A673 (cell line): ENCODE results near the gene ID4.

ENCODE experiments used
- EZH2 ChIP-seq: fragments of 200-600 bp; sonication (generic); IDR thresholded peaks from 2 replicates; pipeline ENCODE4 v1.6.1; 2017; ENCODE audit warnings: borderline replicate concordance, low read depth, mild to moderate bottlenecking, mixed read lengths, antibody characterized with exemption, low read length; ENCODE audit not compliant: poor library complexity, severe bottlenecking
- TF ChIP-seq, protein P1 (sequence below): fragments of 300-800, 200-600 bp; sonication (generic); conservative IDR thresholded peaks from 2 replicates; pipeline ENCODE4 v1.5.1; 2017; ENCODE audit warnings: low read depth, mild to moderate bottlenecking, antibody characterized with exemption, low read length, moderate library complexity, mixed read lengths

- TF ChIP-seq, protein P1, sequence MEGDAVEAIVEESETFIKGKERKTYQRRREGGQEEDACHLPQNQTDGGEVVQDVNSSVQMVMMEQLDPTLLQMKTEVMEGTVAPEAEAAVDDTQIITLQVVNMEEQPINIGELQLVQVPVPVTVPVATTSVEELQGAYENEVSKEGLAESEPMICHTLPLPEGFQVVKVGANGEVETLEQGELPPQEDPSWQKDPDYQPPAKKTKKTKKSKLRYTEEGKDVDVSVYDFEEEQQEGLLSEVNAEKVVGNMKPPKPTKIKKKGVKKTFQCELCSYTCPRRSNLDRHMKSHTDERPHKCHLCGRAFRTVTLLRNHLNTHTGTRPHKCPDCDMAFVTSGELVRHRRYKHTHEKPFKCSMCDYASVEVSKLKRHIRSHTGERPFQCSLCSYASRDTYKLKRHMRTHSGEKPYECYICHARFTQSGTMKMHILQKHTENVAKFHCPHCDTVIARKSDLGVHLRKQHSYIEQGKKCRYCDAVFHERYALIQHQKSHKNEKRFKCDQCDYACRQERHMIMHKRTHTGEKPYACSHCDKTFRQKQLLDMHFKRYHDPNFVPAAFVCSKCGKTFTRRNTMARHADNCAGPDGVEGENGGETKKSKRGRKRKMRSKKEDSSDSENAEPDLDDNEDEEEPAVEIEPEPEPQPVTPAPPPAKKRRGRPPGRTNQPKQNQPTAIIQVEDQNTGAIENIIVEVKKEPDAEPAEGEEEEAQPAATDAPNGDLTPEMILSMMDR = peak; percentile 39
- TF ChIP-seq EZH2 = no peak
These were observed 32.3 kb downstream of the ID4 start for GRCh38 chr6:19869464-19869863.
